HG03571 (cell line): ENCODE measurements around the gene TMEM266.

Experiments used
- ATAC-seq: cut with Tn5 transposase; IDR thresholded peaks from one replicate; pipeline ENCODE4 v1.9.1; 2021; ENCODE audit not compliant: unreplicated experiment

The TMEM266 gene

DNA sequence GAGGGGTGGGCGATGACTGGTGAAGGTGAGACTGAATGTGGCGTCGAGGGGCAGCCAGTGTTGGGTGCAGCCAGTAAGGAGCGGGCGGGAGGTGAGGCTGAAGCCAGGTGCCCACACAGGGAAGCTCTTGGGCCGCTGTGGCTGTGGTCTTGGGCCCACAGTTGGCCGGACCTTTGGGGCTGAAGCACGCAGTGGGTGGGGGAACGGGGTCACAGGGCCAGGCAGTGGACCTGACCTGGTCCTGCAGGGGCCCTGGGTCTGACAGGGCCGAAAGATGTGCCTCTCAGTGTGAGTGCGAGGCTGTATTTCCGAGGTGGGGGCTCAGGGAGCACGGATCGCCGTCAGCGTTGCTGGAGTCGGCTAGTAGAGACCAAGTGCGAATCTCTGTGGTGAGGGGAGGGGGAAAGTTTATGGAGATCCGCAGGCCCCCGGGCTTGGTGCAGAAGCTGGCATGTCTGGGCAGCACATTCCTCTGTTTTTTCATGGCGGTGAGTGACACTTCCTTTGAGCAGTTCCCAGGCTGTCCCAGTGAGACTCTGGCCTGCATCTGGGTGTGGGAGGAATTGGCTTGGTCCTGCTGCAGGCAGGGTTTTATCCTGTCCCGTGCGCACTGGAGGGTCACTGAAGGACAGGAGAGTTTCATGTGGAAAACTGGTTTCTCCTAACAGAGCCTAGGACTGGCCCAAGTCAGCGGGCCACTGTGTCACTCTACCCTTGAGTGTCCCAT, 100.8 kb downstream of the TMEM266 start:
- ATAC-seq: no peak

DNA sequence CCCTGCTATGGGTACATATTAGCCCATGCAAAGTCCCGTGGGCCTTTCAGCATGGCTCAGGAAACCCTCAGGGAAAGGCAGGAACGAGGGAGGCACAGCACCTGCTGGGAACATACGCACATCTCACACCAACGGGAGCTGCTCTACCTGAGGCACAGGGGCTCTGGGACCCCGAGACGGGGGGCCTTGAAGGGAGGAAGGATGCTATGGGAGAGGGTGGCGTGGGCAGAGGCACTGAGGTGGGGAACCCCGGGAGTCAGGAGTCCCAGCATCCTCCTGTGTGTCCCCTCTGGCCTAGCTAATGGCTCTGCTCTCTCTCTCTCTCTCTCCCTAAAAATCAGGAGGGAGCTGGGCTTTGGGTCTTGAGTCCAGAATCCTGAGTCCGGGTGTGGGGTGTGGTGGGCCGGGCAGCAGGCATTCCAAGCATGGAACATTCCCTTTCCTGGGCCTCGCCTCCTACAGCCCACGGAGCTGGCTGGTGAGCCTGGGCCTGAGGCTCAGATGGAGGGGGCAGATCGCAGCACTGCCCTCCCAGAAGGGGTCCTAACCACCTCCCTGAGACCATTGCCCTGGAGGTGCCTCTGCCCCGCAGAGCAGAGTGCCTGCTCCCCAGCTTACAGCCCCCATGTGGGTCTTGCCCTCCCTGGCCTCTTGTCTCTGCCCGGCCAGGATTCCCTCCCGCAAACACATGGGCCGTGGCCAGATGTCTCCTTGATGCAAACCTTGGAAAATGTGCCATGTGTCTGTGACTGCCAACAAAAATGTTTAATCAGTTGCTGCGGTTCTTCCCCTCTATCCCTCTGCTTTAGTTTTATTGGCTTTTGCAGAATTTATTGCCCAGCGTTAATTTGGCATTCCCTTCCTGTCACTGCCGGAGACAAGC, 101.6 kb downstream of the TMEM266 start:
- no peak for ATAC-seq

DNA sequence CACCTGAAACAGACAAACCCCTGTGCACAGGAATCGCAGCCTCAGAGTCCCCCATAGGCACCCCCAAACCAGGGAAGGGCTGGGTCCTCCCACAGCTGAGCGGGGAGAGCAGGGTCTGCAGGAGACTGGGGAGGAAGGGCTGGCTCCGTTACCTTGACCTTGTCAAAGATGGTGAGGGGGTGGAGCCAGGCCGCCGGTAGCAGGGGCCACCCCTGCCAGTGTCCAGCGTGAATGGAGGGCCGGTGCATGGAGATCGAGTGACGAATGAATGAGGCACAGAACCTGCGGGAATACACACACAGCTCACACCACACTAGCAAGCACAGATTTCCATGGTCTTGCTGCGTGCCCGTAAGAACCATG, 102.2 kb downstream of the TMEM266 start:
- ATAC-seq: no peak

GRCh38 chr15:76162784-76163456, 103.1 kb downstream of the TMEM266 start:
- no peak for ATAC-seq

GRCh38 chr15:76163457-76164295, 103.9 kb downstream of the TMEM266 start:
- no peak for ATAC-seq

DNA sequence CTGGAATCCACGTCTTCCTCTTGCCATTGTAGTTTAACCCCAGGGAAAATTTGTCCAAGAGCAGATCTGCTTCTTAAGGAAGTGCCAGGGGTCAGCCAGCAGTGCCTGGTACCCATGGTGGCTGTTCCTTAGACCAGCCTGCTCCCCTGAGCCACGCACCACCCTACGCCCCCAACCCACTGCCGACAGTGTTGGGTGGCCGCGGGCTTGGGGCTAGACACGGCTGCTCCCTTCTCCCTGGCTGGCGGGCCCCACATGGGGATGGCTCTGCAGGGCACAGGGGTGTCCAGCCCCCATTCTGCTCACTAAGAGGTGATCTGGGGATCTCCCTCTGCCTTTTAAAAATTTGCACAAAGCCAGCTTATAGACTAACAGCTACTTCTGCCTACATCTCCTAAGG, 104.8 kb downstream of the TMEM266 start:
- no peak for ATAC-seq

GRCh38 chr15:76165951-76166350, 106.2 kb downstream of the TMEM266 start:
- no peak for ATAC-seq

DNA sequence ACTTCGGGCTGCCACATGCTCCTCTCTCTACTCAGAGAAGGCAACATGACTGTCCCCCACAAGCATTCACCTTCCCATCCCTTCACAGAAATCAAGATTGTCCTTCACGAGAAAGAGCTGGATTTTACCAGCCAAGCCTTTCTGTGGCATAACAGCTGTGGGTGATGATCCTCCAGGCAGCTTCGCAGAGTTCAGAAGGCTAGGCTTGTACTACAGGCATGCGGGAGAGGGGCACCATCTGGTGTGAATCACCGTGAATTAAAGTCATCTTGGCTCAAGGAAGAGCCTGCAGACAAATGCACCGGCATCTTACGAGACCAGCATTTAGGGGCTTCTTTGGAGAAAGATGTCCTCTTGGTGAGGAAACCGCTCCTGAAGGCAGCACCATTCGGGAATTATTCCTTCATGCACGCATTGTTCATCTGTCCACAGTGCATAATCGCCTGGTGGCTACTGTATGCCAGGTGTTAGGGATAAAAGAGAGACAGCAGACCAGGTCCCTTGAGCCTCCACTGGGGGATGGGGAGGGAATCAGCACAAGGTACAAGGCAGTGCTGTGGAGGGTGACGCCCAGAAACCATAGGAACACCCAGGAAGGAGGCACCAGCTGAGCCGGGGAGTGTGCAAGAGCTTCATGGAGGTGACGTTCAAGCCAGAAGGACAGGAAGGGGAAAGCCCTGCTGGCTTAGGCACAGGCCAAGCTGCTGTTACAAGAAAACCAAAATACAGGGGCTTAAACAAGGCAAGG, 108.6 kb downstream of the TMEM266 start:
- no peak for ATAC-seq

- ATAC-seq: no peak
Measured at GRCh38 chr15:76169018-76169417, 109.2 kb downstream of the TMEM266 start.

GRCh38 chr15:76169911-76170800, 110.4 kb downstream of the TMEM266 start:
- ATAC-seq: no peak

- ATAC-seq: no peak
Measured at GRCh38 chr15:76172782-76173181, 113.0 kb downstream of the TMEM266 start.

DNA sequence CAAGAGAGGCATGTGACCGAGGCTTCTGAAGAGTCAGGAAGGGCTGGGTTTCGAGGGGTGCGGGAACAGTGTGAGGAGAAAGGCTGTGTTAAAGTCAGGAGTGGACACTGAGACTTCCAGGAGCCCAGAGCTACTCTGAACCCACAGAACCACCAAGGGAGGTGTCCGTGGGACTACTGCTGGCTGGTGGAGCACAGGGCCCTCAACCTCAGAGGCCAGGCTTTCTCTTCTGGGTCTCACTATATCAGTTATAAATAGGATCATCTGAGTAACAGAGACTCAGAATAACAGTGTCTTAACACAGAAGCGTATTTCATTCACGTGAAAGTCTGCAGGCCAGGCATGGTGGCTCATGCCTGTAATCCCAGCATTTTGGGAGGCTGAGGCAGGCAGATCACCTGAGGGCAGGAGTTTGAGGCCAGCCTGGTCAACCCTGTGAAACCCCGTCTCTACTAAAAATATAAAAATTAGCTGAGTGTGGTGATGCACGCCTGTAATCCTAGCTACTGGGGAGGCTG, 113.6 kb downstream of the TMEM266 start:
- ATAC-seq: no peak

DNA sequence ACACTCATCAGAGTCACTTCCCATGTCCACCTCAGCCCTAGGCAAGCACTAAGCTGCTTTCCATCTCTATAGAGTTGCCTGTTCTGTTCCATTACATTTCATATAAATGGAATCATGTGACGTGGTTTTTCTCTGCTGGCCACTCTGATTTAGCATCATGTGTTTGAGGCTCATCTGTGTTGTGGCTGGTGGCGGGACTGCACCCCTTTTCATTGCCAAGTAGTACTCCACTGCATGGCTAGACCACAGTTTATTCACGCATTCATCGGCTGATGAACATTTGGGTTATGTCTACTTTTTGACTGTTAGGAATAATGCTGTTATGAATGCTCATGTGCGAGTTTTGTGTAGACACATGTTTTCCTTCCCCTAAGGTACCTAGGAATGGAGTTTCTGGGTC, 114.9 kb downstream of the TMEM266 start:
- ATAC-seq: no peak

- ATAC-seq: no peak
Measured at GRCh38 chr15:76175442-76175841, 115.7 kb downstream of the TMEM266 start.

DNA sequence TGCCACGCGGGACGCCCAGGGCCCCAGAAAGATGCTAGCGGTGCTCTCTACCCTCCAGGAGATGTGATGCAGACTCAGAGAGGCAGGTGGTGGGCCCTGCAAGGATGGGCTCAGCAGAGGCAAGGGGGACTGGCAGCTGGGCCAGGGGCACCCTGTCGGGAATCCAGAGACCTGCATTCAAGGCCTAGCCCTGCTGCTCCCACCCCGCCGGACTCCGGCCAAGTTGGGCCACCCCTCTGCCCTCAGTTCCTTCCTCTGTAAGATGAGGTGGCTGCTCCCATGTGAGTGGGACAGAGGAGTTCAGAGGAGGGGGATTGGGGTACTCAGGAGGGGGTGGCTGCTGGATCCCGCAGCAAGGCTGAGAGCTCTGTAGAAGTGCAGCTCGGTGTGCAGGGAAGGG, 116.3 kb downstream of the TMEM266 start:
- ATAC-seq: no peak

GRCh38 chr15:76176487-76177085, 116.8 kb downstream of the TMEM266 start:
- no peak for ATAC-seq

DNA sequence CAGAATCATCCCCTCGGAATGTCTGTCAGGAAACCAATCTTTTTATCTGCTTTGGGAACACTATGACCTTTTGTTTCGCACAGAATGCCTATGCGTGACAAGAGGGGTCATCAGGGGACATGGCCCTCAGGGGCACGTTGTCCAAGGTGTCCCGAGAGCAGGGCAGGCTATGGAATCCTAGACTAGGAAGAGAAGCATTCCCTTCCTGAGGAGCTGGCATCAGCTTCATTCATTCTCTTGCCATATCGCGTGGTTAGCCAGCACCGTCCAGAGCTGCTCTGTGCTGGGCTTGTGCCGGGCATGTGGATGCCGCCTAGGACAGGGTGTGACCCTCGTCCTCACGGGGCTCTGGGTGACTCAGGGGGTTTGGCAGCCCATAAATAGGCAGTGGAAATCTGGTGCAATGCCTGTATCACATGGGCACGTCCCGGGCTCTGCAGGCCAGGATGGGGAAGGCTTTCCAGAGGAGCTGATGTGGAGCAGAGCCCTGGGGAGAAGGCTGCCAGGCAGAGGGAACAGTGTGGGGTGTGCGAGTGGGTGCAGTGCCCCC, 117.8 kb downstream of the TMEM266 start:
- no peak for ATAC-seq

DNA sequence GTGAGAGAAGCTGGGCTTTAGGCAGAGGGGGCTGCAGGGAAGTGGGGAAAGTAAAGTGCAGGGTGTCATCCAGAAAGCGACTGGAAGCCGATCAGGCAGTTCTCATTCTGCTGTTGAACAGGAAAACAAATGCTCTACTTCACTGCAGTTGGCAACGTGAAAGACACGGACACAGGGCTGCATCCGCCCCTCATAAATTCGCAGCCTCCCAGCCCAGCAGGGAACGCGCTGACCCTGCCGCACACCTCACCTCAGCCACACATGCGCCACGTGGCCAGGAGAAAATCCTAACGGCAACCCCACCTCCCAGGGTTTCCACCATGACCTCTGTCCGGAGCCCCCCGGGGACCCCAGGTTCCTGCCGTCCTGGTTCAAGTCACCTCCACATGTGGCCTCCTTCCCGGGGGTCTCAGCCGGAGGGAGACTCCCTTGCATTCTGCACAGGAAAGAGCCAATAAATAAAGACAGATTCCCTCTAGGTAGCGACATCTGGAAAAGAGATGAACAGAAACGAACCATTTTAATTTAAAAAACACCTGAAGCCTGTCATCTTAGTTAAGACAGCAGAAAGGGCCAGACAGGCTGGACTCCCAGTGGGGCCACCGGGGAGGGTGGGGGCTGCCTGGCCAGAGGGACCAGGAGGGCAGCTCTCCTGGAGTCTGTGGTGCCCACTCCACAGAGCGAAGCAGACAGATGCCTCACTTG, 118.7 kb downstream of the TMEM266 start:
- no peak for ATAC-seq
